H4 (cell line): ENCODE measurements around the gene RUNX1. TPM values are rescaled to one million over a fixed set of nuclear protein-coding genes. Genes with fewer than 3 reads are reported as not detected.

ENCODE experiments used
- DNase-seq: peaks from one replicate; pipeline ENCODE4 v3.0.0-alpha.2; 2015; ENCODE audit warnings: low spot score
- total RNA-seq: library from RNA; depleted of rRNA; stranded (reverse); fragments of >200 nt; shearing (Covaris generic); gene quantifications from 2 replicates; pipeline ENCODE4 v1.2.3, GENCODE V29; 2014

The RUNX1 gene
- total RNA-seq, 1 experiment from 2014 or later = 4.6 TPM

DNA sequence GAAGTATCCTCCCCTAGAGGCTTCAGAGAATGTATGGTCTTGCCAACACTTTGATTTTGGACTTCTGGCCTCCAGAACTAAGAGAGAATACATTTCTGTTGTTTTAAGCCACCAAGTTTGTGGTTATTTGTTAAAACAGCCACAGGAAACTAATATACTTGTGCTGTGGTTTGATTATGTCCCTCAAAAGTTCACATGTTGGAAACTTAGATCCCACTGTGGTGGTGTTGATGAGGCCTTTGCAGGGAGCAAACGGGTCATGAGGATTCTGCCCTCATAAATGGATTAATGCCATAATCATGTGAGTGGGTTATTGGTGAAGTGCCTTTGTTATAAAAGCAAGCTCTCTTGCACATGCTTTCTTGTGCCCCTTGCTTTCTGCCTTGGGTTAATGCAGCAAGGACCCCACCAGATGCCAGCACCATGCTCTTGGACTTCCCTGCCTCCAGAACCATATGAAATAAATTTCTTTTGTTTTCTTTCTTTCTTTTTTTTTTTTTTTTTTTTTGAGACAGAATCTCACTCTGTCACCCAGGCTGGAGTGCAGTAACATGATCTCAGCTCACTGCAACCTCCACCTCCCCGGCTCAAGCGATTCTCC, 223.1 kb downstream of the RUNX1 start:
- no peak for DNase-seq

DNA sequence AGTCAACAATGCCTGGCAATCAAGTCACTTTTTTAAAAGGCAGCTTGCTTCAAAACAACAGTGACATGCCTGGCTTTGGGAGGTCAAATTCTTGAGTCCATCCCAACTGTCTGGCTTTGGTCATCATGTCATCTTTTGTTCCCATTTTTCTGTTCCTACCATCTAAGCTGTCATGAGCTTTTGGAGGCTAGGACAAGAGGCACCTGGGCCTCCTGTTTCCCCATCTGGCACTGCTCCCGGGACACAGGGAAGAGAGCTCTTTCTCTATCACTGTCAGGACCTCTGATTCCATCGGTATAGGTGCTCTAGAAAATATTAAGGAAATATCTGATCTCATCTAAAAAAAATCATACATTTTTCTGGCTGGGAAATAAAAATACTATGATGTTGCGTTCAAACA, 224.0 kb downstream of the RUNX1 start:
- DNase-seq = no peak

DNA sequence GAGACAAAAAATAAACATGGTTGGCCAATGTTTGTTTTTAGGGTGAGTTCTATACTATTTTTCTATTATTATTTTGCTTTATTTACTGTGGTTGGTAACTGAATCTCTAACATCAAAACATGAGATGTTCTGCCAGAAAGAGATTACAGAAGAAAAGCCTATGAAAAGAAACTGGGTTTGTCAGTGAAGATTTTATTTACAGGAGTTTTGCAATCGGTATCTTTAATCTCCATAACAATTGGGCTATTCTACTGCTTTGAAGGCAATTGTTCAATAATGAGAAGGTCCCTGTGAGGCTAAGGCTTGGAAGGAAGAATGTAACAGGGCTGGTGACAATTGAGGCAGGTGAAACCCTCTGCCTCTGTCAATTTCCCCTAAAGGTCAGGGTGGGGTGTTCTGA, 224.8 kb downstream of the RUNX1 start:
- no peak for DNase-seq

DNA sequence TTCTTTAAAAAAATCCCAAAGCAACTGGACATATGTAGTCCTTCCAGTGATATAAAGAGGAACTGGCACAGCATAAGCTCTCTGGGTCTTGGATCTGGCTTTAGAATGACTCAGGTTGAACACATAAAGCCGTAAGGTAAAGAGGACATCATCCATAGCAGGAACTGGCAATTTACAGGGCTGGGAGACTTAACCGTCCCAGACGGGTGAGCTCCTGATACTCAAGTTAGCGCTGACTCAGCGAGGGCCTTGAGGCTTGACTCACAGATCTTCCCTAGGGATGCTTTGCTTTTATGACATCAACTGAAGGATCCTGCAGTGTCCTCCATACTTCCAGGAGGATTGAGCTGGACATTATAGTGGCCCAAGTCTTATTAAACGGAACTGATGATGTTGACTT, 226.2 kb downstream of the RUNX1 start:
- DNase-seq = no peak

DNA sequence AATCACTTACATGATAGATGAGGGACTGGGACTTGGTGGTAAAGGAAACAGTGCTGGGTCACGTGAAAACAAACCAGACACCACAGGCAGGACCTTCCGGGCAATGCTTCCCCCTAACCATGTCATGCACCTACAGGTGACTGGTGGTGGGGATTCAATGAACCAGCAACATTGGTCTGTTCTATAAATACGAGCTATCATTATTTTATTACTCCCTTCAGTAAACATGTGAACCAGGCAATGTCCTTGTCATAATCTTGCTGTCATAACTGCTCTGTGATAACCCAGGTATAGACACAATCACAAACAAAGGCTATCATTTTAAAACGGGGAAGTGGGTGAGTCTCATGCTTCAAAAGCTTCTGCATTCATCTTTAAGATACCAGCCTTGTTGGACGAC, 226.9 kb downstream of the RUNX1 start:
- no peak for DNase-seq

DNA sequence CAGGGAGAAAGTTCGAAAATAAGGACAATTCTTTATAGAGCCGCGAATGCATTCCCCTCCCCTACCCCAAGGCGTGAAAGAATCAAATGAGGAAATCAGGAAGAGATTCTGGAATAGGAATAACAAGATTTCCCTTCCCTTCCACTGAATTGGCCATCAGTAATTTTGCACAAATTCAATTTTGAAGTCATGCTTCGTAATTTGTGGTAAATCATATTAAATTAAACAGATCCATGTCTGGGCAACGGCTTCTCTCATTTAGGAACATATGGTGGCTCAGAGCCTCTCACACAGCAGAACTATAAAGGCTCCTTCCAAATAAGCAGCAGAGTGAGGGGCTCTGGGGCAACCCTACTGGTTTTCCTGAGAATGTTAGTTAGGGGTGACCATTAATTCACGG, 227.4 kb downstream of the RUNX1 start:
- no peak for DNase-seq

DNA sequence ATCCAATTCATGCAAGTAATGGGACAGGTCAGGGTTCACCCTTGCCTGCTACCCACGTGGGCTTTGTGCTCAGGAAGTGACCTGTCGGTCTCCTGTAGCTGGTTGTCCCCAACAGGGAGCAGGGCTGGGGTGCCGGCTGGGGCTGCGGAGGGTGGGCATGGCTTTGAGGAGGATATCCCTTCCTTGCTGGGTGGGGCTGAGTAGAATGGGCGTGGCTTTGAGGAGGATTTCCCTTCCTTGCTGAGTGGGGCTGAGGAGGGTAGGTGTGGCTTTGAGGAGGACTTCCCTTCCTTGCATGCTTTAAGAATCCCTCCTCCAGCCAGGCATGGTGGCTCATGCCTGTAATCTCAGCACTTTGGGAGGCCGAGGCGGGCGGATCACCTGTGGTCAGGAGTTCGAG, 229.1 kb downstream of the RUNX1 start:
- DNase-seq = no peak

DNA sequence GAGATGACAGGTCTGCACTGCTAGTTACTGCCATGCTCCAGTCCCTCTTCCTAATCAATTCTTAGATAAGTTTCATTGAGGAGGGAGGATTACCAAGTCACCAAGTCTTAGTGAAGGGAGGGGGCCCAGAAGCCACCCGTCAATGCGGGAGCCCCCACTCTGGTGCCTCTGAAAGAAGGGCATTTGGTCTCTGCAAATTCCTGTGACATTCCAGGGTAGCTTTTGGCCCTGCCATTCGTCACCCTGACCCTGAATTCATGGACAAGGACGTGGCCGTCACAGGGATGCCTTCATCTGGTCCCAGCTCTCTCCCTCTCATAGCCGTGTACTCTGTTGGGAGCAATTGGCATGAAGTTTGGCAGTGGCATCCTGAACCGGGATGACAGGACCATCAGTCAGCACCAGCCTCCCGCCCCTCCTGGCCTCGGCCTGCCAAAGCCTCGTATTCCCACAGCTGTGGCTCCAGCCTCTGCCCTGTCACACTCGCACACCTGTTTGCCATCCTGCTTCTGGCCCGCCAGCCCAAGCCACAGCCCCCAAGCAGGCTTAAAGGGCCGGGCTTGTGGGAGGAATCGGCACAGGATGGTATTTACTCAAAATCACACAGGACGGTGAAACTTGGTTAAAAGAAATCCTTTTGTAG, 229.6 kb downstream of the RUNX1 start:
- DNase-seq = no peak

DNA sequence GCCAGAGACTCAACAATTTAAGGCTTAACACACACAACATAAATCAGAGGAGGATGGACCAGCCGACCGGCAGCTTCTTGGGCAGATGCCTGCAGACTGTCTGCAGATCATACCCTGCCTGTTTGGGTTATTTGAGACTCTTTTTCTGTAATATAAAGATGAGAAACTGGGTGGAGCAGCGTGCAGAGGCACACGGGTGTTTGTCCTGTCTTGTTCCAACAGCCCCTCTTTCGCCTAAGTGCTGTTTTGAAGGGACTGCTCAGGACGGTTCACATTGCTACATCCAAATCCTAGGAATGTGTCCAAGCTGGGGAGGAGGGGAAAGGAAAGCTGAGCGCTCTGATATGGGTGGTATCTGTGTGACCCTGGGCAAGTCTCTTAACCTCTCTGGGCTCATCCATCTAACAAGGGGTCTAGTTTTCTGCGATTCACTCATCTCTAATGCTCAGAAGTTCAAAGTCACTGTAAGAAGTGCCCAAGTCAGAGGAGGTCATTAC, 230.4 kb downstream of the RUNX1 start:
- DNase-seq = no peak

DNA sequence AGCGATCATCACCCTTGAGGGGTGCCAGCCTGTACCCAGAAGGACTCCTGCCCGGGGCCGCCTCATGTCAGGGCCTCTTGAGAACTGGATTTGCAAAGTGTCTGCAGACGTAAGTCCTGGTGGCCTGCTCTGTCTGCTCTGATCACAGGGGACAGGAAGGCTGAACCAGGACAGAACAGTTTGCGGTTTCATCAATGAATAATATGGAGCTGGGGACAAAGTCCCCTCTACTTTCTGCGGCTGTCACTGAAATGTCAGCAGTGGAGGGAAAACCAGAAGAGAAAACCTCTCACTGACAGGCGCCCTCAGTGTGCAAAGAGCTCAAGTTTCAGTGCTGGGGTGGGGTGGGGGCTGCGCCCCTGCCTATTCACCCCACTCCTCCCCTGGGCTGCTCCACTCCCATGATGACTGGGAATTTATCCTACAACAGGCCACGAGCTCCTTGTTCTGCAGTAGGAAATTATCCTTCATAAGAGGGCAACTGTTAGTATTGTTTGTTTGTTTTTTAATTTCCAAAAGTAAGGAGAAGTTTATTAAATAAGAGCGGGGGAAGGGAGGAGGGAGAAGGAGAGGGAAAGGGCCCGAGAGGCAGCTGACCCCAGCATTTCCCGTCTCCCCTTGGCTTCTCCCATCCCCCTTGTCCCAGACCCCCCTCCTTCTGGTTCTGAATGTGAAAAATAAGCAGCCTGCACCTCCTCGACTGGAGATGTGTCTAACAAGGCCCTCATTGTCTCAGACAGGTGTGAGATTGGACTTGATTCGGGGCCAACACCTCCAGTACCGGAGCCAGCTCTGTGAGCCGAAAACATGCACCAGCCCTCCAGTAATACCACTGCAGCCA, 231.1 kb downstream of the RUNX1 start:
- no peak for DNase-seq

DNA sequence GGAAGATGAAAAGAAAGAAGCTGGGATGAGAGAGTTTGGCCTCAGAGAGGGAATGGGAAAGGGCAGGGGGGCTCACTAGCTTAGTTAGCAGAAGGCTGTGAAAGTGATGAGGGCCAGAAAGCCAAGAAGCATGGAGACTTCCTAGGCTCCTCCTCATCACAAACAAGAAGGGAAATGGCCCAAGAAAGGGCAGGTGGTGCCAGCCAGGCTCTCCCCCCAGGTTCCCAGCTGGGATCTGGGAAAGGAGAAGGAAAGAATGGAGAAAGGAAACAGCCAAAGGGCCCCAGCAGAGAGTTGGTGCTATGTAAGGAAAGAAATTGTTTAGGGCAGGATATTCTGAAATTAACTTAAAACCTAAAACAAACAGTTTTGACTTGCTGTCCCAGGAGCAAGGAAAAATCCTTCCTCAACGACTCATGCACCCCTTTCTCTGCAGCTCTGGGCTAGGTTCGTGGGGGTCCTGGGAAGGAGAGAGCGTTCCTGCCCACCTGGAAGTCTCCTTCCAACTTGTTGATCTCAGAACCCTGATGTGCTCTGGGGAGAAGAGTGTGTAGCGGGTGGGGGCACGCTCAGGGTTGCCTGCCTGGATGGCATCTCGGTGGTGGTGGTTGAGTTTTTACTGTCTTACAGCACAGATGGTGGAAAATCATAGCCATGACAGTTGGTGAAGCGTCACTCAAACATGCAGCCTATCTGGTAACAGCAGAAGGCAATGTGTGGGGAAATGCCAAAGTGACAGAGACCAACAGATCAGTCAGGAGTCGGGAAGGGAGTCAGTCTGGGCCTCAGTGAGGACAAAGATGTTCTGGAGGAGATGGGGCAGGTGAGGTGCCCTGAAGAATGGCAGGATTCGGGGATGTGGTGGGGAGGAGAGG, 233.0 kb downstream of the RUNX1 start:
- DNase-seq = no peak

DNA sequence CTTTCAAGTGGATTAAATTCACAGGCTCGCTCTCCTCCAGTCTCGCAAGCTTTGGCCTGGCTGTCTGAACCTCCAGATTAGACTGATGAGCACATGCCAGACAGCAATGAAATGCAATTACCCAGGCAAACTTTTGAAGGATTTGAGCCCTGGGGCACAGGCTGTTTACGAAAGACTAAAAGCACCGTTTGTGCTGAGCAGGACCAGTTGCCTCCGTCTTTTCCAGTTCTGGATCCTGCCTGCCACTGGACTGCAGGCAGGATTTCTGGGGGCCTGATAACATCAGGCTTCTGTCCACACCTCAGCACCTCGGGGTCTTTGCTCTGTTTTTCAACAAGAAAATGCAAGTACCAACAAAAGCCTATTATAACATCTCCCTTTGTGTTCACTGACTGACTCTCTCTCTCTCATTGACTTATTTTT, 234.6 kb downstream of the RUNX1 start:
- DNase-seq = no peak

DNA sequence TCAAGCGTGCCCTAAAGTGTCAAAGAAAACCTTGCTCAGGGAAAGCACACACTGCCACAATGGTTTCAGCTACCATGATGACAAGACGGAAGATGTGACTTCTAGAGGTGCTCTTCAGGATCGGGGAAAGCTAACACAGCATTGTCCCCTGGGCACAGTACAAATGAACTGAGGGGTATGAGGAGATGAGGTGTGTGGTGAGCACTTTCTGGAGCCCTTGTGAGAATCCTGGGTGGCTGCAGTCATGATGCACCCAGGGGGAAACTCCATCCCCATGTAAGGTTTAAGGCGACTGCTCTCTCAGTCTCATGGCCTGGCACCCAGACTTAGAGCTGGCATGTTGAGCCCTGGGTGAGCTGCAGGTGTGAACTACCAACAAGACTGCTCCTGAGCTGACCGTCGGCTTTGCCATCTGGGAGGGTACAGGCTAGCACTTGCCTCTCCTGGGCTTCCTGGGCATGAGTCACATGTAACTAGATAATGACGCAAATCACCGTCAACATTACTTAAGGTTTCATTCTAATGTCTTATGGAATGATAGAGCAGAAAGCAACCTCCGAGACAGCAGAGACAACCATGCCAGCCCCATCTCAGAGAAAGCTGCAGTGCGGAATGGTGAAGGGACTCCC, 235.7 kb downstream of the RUNX1 start:
- peak; percentile 76 for DNase-seq

DNA sequence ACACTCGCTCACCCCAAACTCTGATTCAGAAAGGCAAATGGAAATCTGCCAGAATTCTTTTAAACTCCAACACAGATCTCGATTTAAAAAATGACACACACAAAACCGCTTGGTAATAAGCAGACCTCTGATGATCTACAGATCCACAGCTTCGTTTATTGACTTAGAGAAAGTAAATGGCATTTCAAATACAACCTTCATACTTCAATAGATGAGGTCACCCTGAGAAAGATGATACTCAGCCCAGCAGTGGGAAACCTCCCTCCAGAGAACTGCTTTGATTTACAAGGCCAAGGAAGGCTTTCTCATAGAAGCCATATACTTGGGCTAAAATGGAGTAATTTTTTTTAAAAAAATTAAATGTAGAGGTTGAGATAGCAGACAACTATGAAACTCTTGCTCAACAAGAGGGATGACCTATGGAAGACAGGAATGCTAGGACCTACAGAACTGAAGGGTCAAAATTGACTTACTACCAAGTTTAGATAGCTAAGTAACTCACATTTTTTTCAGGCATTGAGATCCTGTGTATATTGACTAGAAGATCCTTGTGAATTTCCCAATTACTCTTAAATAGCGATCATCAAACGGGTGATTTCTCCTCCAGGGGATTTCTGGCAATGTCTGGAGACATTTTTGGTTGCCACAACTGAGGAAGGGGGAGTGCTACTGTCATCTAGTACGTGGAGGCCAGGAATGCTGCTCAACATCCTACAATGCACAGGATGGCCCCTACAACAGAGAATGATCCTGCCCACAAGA, 236.4 kb downstream of the RUNX1 start:
- DNase-seq = peak; percentile 63

DNA sequence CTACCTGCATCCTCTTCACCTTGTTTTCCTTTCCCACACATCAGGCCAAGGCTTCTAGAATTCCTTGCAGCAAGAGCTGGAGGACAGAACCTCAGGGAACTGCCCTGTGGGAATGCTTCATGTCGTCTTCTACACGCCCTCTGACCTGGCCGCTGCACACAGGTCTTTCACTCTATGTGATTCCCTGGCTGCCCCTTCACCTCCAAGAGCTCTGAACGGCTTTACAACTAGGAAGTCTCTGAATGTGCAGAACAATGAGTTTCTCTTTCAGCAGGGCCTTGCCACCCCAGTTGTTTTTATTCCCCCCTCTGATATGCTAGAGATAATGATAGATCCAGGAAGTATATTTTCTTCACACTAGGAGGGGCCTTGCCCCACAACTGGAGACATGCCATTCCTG, 237.7 kb downstream of the RUNX1 start:
- no peak for DNase-seq

DNA sequence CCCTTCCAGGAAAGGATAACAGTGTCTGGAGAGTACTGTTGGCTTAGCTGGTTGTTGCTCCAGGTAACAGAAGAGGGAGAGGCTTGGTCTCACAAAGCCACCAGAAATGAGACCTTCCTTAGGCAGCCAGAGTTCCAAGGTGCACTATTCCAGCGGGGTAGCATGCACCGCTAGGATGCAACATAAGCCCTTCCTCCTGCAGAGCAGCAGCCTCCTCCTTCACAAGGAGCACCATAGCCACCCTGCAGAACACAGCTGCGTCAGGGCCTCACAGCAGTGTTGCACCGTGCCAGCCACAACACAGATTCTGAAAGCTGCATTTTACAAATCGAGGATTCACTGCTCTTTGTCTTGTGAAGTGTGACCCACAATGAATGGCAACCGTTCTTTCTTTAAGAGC, 238.3 kb downstream of the RUNX1 start:
- DNase-seq = no peak

DNA sequence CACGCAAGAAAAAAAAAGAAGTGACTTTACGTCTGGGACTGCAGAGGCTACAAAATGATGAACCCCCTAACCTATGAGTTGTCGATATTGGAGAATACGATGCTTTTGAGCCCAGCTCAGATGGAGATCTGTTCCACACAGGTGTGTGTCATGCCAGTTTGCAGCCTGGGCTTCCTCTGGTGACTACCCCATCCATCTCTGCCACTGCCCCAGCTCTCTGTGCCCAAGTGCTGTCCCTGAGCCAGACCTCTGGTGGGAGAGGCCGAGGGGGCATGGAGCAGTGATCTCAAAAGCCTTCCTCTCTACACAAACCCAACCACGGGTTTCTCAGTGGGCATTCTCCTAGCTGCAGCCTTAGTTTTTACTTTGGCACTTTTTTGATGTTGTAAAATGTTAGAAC, 239.3 kb downstream of the RUNX1 start:
- no peak for DNase-seq

DNA sequence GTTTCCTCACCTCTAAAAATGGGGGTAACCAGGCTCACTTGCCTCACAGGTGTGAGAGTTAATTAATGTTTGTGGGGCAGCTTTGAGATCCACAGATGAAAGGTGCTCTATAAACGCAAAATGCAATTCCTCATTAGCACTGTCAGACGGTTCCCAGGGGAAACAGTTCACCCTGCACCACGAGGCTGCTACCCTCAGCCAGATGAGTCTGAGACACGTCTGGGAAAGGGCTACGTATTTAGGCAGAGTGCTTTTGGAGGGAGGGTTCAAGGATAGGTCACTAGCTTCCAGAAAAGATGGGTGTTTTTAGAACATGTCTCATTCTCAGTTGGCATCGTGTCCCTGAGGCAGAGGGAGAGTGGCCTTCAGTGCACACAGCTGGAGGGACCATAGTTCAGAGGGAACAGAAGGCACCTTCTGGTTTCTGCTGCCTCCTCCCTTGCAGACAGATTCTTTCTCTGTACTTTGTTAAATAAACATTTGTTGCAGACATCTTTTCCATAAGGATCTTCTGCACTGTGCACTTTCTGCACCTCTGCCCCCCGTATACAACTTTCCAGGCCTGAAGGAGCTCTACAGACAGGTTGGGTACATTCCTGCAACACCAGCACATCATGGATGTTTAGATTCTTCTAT, 240.4 kb downstream of the RUNX1 start:
- peak; percentile 57 for DNase-seq

DNA sequence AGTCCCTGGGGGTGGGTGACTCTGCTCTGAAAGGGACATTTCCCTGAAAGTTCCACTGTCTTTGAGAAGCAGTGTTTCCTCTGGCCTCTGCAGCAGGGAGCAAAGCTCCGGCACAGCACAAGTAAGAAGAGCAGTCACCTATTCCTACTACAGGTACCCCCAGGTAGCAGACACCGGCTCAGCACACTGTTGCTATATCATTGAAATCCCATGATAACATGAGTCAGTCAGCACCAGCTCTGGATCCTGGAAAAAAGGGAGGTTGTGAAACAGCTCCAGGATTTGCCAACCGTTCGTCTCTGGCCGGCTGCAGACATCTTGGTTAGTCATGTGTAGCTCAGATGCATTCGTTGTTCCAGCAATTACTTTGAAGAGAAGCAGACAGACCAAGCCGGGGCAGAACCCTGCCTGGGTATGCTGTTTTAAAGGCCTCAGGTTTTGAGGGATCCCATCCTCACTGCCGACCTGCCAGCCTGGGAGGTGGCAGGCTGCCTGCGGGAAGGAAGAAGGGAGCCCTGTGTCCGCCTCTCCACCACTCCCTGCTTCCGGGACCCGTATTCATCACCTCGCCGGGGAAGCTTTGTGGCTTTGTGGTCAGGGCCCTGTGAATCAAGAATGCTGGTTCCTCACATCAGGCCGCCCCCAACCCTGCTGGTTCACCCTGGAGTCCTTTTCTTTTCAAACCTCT, 241.1 kb downstream of the RUNX1 start:
- DNase-seq = peak; percentile 92
